Suprapubic skin (tissue), 4 donors: ENCODE data around the gene NRBF2. TPM values are rescaled to one million over a fixed set of nuclear protein-coding genes. Genes with fewer than 3 reads are reported as not detected.

Experiments
- DNase-seq, 2 donors: peaks; one replicate each; pipeline ENCODE4 v3.0.0-alpha.2; 2019; ENCODE audit warnings: low spot score in 2 of 2
- H3K27ac ChIP-seq: fragments of 200-600 bp; sonication (generic); one replicate; pipeline ENCODE4 v1.5.1; 2019
- H3K27me3 ChIP-seq: fragments of 200-600 bp; sonication (generic); one replicate; pipeline ENCODE4 v1.5.1; 2019
- H3K36me3 ChIP-seq: fragments of 200-600 bp; sonication (generic); one replicate; pipeline ENCODE4 v1.5.1; 2019
- H3K4me1 ChIP-seq: fragments of 200-600 bp; sonication (generic); one replicate; pipeline ENCODE4 v1.5.1; 2019
- H3K4me3 ChIP-seq: fragments of 200-600 bp; sonication (generic); one replicate; pipeline ENCODE4 v1.5.1; 2019; ENCODE audit warnings: mild to moderate bottlenecking
- H3K9me3 ChIP-seq: fragments of 200-600 bp; sonication (generic); one replicate; pipeline ENCODE4 v1.5.1; 2019
- CTCF ChIP-seq, 2 donors: fragments of 200-600 bp in 1 of 2; fragments of 450-650 bp in 1 of 2; sonication (generic) in 1 of 2; IDR thresholded peaks; one replicate each; pipeline ENCODE4 v1.5.1; 2016 to 2019; ENCODE audit warnings: antibody characterized with exemption in 2 of 2, mild to moderate bottlenecking in 1 of 2, moderate library complexity in 1 of 2
- EP300 ChIP-seq: sonication (generic); formaldehyde crosslinking; IDR thresholded peaks from one replicate; pipeline ENCODE4 v1.6.1; 2017; ENCODE audit warnings: antibody characterized with exemption
- POLR2A ChIP-seq, 2 donors: fragments of 450-650 bp; IDR thresholded peaks; one replicate each; pipeline ENCODE4 v1.6.1; 2017; ENCODE audit warnings: antibody characterized with exemption in 2 of 2, mild to moderate bottlenecking in 2 of 2, moderate library complexity in 2 of 2
- POLR2AphosphoS5 ChIP-seq, 3 donors: sonication (generic); formaldehyde crosslinking; IDR thresholded peaks; one replicate each; pipeline ENCODE4 v1.6.1; 2017; ENCODE audit warnings: antibody characterized with exemption in 3 of 3
- WGBS: methylation state at CpG from one replicate; pipeline ENCODE4 v1.1.5; 2018; 5-methylcytosine and 5-hydroxymethylcytosine counted together
- total RNA-seq, 4 donors: library from RNA; depleted of rRNA; stranded (reverse); fragments of >200 nt; gene quantifications; one replicate each; pipeline ENCODE4 v1.1.0, GENCODE V29; 2016

The NRBF2 gene
- total RNA-seq, 4 donors from 2014 or later, result 10.9 to 23.2 (median 13.9) TPM

DNA sequence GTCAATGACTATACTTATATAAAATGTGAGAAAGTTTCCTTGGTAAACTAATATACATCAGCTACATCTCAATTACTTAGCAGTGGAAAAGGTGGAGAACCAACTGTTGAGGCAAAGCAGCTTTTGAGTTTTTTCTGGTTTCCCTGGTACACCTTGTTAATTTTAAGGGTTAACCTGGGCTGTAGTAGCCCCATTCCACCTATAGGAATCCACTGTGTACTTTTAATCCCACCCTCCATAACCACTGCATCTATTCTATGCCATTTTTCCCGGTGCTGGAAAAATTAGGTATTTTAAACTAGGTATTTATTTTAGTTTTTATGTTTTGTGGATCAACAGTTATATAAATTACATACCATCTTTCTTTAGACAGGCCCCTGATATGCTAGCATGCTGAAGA, 42.4 kb downstream of the NRBF2 start:
- no peaks in the 10 kb centered on the region for H3K27me3 ChIP-seq
- 84% methylated on average over 1 of the region's 1 CpG for WGBS
- H3K4me3 ChIP-seq, result no peak overlapping the region
- H3K27ac ChIP-seq, result no peak overlapping the region
- H3K36me3 ChIP-seq, result peaks cover 60% of the 10 kb centered on the region
- TF ChIP-seq POLR2AphosphoS5 (IDR thresholded peaks at IDR 0.05) (no peak), CTCF (IDR thresholded peaks at IDR 0.05) (no peak), EP300 (no peak), POLR2A (IDR thresholded peaks at IDR 0.05) (no peak)
- H3K4me1 ChIP-seq, result no peaks in the 10 kb centered on the region
- no peaks in the 10 kb centered on the region for H3K9me3 ChIP-seq
- no peak for DNase-seq

DNA sequence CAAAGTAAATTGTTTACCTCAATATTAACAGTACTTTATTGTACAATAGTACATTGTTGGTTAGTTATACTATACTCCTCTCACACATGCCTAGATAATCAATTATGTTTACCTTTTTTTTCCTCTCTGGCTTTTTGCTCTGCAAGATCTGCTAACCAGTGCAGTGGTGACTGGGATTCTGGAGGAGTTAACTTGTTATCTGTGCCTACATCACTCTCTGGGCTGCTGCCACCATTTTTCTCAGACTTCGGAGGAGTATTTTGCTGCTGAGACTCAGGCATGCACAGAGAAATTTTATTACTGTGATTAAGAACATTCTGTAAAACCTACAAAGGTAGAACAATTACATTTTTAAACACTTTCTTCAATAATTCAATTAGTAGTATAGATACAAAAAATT, 59.7 kb downstream of the NRBF2 start:
- Histone ChIP-seq H3K36me3 (peaks cover 75% of the 10 kb centered on the region), H3K27ac (no peak overlapping the region), H3K4me1 (no peaks in the 10 kb centered on the region), H3K9me3 (no peaks in the 10 kb centered on the region), H3K27me3 (no peaks in the 10 kb centered on the region), H3K4me3 (no peak overlapping the region)
- TF ChIP-seq EP300 (no peak), POLR2A (IDR thresholded peaks at IDR 0.05) (no peak), CTCF (IDR thresholded peaks at IDR 0.05) (no peak), POLR2AphosphoS5 (IDR thresholded peaks at IDR 0.05) (no peak)
- WGBS, result 67% methylated on average over 1 of the region's 1 CpG
- no peak for DNase-seq

DNA sequence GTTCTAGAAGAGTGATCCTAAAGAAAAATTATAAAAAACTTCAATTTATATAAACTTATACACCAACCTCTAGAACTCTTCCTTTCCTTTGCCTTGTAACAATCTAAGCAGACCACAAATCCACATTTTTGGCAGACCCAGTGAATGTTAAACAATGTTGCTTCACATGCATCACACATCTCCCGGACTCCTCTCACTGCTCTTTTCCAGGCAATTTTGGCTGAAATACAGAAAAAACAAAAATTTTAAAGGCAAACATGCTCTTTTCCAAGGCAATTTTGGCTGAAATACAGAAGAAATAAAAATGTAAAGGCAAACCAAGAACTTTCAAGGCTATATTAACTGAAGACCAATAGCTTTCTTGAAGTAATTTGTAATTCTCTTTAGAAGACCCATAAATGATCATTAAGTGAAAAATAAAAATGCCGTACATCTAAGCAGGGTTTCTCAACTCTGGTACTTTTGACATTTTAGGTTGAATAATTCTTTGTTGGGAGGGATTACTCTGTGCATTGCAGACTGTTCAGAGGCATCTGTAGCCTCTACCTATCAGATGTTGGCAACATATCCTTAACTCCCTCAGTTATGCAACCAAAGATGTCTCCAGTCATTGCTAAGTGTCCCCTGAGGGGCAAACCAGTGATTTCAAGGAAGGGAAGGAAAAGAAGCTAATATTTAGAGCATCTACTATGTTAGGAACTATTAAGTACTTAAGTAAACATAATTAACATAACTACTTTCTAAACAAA, 64.4 kb downstream of the NRBF2 start:
- H3K4me3 ChIP-seq, result no peak overlapping the region
- TF ChIP-seq CTCF (IDR thresholded peaks at IDR 0.05), result no peak
- TF ChIP-seq EP300, result no peak
- no peak for TF ChIP-seq POLR2AphosphoS5 (IDR thresholded peaks at IDR 0.05)
- H3K27me3 ChIP-seq, result no peaks in the 10 kb centered on the region
- no peak overlapping the region for H3K27ac ChIP-seq
- peaks cover 48% of the 10 kb centered on the region for H3K36me3 ChIP-seq
- 74% methylated on average over 2 of the region's 2 CpGs for WGBS
- H3K9me3 ChIP-seq, result no peaks in the 10 kb centered on the region
- no peak for DNase-seq
- no peaks in the 10 kb centered on the region for H3K4me1 ChIP-seq

DNA sequence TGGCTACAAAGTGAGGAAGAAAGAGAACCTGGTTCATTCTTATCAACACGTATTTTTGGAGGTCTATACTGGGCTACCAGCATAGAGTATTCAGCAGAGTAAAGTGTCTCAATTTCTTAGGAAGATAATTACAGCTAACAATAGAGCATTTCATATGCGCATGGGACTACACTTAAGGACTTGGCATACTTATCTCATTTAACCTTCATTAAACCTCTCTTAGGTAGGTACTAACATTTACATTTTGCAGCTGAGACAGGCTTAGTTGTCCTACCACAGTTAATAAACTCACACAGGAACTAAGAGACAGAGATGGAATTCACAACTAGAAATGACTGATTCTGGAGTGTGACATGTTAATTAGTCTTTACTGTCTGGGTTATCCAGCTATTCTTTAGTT, 66.6 kb downstream of the NRBF2 start:
- WGBS, result 96% methylated on average over 2 of the region's 2 CpGs
- Histone ChIP-seq H3K36me3 (peaks cover 32% of the 10 kb centered on the region), H3K27ac (no peak overlapping the region), H3K27me3 (no peaks in the 10 kb centered on the region), H3K9me3 (no peaks in the 10 kb centered on the region), H3K4me1 (no peaks in the 10 kb centered on the region), H3K4me3 (no peak overlapping the region)
- TF ChIP-seq EP300 (no peak), POLR2AphosphoS5 (IDR thresholded peaks at IDR 0.05) (no peak), POLR2A (IDR thresholded peaks at IDR 0.05) (no peak), CTCF (IDR thresholded peaks at IDR 0.05) (no peak)
- no peak for DNase-seq

- Histone ChIP-seq H3K9me3 (no peaks in the 10 kb centered on the region), H3K36me3 (peaks cover 25% of the 10 kb centered on the region), H3K4me3 (no peak overlapping the region), H3K27ac (no peak overlapping the region), H3K27me3 (no peaks in the 10 kb centered on the region), H3K4me1 (no peaks in the 10 kb centered on the region)
- 76% methylated on average over 6 of the region's 6 CpGs for WGBS
- DNase-seq, result no peak
- TF ChIP-seq EP300 (no peak), POLR2AphosphoS5 (IDR thresholded peaks at IDR 0.05) (no peak), CTCF (IDR thresholded peaks at IDR 0.05) (no peak)
Measured at GRCh38 chr10:63200431-63200830, 67.3 kb downstream of the NRBF2 start.
